KOPT-K1 (cell line): ENCODE results near the gene YPEL5.

Experiments
- H3K27ac ChIP-seq: fragments of 200-600 bp; sonication (generic); 2 replicates; pipeline ENCODE4 v1.5.1; 2016; ENCODE audit warnings: antibody characterized with exemption, mild to moderate bottlenecking, low read depth, low read length; ENCODE audit not compliant: poor library complexity, severe bottlenecking
- H3K36me3 ChIP-seq: fragments of 200-600 bp; sonication (generic); 2 replicates; pipeline ENCODE4 v1.5.1; 2017; ENCODE audit warnings: antibody characterized with exemption, mild to moderate bottlenecking, low read length, moderate library complexity; ENCODE audit not compliant: insufficient read depth
- H3K9me3 ChIP-seq: fragments of 200-600 bp; sonication (generic); 2 replicates; pipeline ENCODE4 v1.5.1; 2017; ENCODE audit warnings: antibody characterized with exemption, low read length, mild to moderate bottlenecking; ENCODE audit not compliant: insufficient read depth, poor library complexity, severe bottlenecking

YPEL5 gene

DNA sequence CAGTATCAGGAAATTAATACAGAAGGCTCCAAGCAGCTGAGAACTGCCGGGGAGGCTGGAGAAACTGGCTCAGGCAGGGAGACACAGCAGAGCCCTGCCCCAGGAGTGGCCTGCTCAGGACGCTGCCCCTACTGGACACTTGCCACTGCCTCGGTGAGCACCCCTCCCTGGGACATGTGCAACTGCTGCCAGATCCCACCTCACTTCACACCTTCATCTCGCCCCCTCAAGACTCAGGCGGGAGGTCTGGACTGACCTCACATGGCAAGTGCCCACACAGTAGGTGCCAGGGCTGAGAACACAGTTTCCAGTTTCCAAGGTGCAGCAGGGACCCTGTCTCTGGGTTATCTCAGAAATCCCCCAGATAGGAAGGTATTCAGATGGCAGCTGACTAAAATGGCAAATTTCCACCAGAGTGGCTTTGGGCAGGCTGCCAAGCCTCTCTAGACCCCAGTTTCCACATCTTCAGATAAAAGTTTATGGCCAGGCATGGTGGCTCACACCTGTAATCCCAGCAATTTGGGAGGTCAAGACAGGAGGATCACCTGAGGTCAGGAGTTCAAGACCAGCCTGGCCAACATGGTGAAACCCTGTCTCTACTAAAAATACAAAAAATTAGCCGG lies 50.9 kb downstream of the YPEL5 start:
- Histone ChIP-seq H3K27ac (no peak overlapping the region), H3K9me3 (no peaks in the 10 kb centered on the region), H3K36me3 (no peaks in the 10 kb centered on the region)

GRCh38 chr2:30201990-30202389 lies 55.2 kb downstream of the YPEL5 start:
- H3K9me3 ChIP-seq = no peaks in the 10 kb centered on the region
- no peaks in the 10 kb centered on the region for H3K36me3 ChIP-seq
- H3K27ac ChIP-seq = no peak overlapping the region

GRCh38 chr2:30203156-30203555 lies 56.3 kb downstream of the YPEL5 start:
- Histone ChIP-seq H3K9me3 (no peaks in the 10 kb centered on the region), H3K36me3 (no peaks in the 10 kb centered on the region), H3K27ac (no peak overlapping the region)

GRCh38 chr2:30204281-30204680 lies 57.5 kb downstream of the YPEL5 start:
- no peaks in the 10 kb centered on the region for H3K9me3 ChIP-seq
- no peaks in the 10 kb centered on the region for H3K36me3 ChIP-seq
- no peak overlapping the region for H3K27ac ChIP-seq

- no peak overlapping the region for H3K27ac ChIP-seq
- no peaks in the 10 kb centered on the region for H3K9me3 ChIP-seq
- H3K36me3 ChIP-seq = no peaks in the 10 kb centered on the region
These were observed 58.6 kb downstream of the YPEL5 start for GRCh38 chr2:30205456-30205855.

DNA sequence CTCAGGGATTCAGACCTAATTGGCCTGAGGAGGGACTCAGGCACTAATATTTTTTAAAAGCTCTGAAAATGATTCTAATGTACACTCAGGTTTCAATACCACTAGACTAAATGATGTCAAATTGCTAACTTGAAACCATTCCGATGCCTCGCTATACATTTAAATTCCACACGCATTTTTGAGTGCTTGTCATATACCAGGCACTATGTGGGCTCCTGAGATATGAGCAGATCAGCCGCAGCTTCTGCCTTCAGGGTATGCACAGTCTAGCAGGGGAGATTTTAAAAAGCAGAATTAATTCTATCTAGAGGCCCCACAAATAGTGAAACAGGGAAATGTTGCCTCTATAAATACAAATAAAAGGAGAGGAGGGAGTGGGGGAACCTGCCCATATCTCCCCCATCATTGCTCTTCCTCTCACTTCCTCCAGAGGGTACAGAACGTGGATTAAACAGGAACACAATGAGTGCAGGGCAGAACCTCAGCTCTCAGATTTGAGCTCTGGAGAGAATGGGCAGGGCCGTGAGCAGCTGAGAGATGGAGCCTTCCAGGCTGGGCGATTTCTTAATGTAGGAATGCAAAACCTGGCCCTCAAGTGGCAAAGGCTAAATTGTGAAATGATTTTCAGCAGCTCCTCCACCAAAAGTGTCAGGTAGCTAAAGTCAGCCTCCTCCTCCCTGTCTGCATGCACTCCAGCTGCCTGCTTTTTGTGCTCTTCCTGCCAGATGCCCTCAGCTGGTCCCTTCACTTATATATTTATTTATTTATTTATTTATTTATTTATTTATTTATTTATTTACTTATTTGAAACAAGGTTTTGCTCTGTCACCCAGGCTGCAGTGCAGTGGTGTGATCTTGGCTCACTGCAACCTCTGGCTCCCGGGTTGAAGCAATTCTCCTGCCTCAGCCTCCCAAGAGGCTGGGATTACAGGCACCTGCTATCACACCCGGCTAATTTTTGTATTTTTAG lies 59.9 kb downstream of the YPEL5 start:
- Histone ChIP-seq H3K36me3 (no peaks in the 10 kb centered on the region), H3K9me3 (no peaks in the 10 kb centered on the region), H3K27ac (no peak overlapping the region)

- H3K9me3 ChIP-seq = no peaks in the 10 kb centered on the region
- no peak overlapping the region for H3K27ac ChIP-seq
- H3K36me3 ChIP-seq = no peaks in the 10 kb centered on the region
These were observed 61.6 kb downstream of the YPEL5 start for GRCh38 chr2:30208453-30208852.

- no peaks in the 10 kb centered on the region for H3K36me3 ChIP-seq
- H3K9me3 ChIP-seq = no peaks in the 10 kb centered on the region
- no peak overlapping the region for H3K27ac ChIP-seq
These were observed 62.4 kb downstream of the YPEL5 start for GRCh38 chr2:30209227-30209626.
